ENCODE results near the gene CBL. TPM values are rescaled to one million over a fixed set of nuclear protein-coding genes. Genes with fewer than 3 reads are reported as not detected.
A peak's percentile ranks its signal among the peaks of the same experiment; 100 is the strongest.
"Not testable (repeated sequence)": the region's sequence is repeated elsewhere in the genome, so short reads cannot be mapped to it uniquely, and the experiment has no call there.

The CBL gene
- total RNA-seq, 2 donors from 2014 or later, result 35.9 to 41.7 TPM

- H3K4me3 Mint-ChIP-seq, result peak overlapping the region; percentile 61
- no peaks in the 10 kb centered on the region for H3K9me3 Mint-ChIP-seq
- ATAC-seq (replicated peaks), result peak; percentile 100
- H3K36me3 Mint-ChIP-seq (ENCODE audit: low read depth), result peaks cover 15% of the 10 kb centered on the region
- peaks cover 21% of the 10 kb centered on the region for H3K4me1 Mint-ChIP-seq
- H3K27ac Mint-ChIP-seq, result peak overlapping the region; percentile 81
- H3K27me3 Mint-ChIP-seq, result no peaks in the 10 kb centered on the region
These were observed 12.2 kb downstream of the CBL start for GRCh38 chr11:119218141-119218878.

- no peaks in the 10 kb centered on the region for H3K9me3 Mint-ChIP-seq
- H3K4me1 Mint-ChIP-seq, result peaks cover 29% of the 10 kb centered on the region
- H3K4me3 Mint-ChIP-seq, result no peak overlapping the region
- H3K27me3 Mint-ChIP-seq, result no peaks in the 10 kb centered on the region
- ATAC-seq (replicated peaks), result no peak
- H3K27ac Mint-ChIP-seq, result peak overlapping the region; percentile 73
- H3K36me3 Mint-ChIP-seq (ENCODE audit: low read depth), result peaks cover 18% of the 10 kb centered on the region
These were observed 16.2 kb downstream of the CBL start for GRCh38 chr11:119222308-119222707.

- ATAC-seq (replicated peaks), result no peak
- Mint-ChIP-seq H3K9me3 (no peaks in the 10 kb centered on the region), H3K27ac (peak overlapping the region; percentile 73), H3K4me3 (no peak overlapping the region), H3K36me3 (ENCODE audit: low read depth) (peaks cover 20% of the 10 kb centered on the region), H3K27me3 (no peaks in the 10 kb centered on the region), H3K4me1 (peaks cover 32% of the 10 kb centered on the region)
These were observed 16.8 kb downstream of the CBL start for GRCh38 chr11:119222891-119223290.

- no peak overlapping the region for H3K4me3 Mint-ChIP-seq
- peaks cover 29% of the 10 kb centered on the region for H3K4me1 Mint-ChIP-seq
- ATAC-seq (replicated peaks), result peak; percentile 45
- no peaks in the 10 kb centered on the region for H3K27me3 Mint-ChIP-seq
- H3K9me3 Mint-ChIP-seq, result no peaks in the 10 kb centered on the region
- peaks cover 23% of the 10 kb centered on the region for H3K36me3 Mint-ChIP-seq (ENCODE audit: low read depth)
- H3K27ac Mint-ChIP-seq, result no peak overlapping the region
These were observed 17.7 kb downstream of the CBL start for GRCh38 chr11:119223856-119224255.

GRCh38 chr11:119228535-119229287 is 22.6 kb downstream of the CBL start:
- Mint-ChIP-seq H3K4me3 (peak overlapping the region; percentile 56), H3K27ac (peak overlapping the region; percentile 78), H3K36me3 (ENCODE audit: low read depth) (peaks cover 41% of the 10 kb centered on the region), H3K4me1 (peaks cover 32% of the 10 kb centered on the region)
- not testable (repeated sequence) for H3K9me3 Mint-ChIP-seq; ATAC-seq (replicated peaks); H3K27me3 Mint-ChIP-seq

GRCh38 chr11:119229288-119229672 is 23.1 kb downstream of the CBL start:
- peaks cover 47% of the 10 kb centered on the region for H3K36me3 Mint-ChIP-seq (ENCODE audit: low read depth)
- H3K4me3 Mint-ChIP-seq, result peak overlapping the region; percentile 56
- H3K4me1 Mint-ChIP-seq, result peaks cover 26% of the 10 kb centered on the region
- no peaks in the 10 kb centered on the region for H3K9me3 Mint-ChIP-seq
- peak overlapping the region; percentile 78 for H3K27ac Mint-ChIP-seq
- no peak for ATAC-seq (replicated peaks)
- no peaks in the 10 kb centered on the region for H3K27me3 Mint-ChIP-seq

GRCh38 chr11:119229741-119230140 is 23.6 kb downstream of the CBL start:
- peaks cover 25% of the 10 kb centered on the region for H3K4me1 Mint-ChIP-seq
- H3K9me3 Mint-ChIP-seq, result no peaks in the 10 kb centered on the region
- no peak for ATAC-seq (replicated peaks)
- H3K27me3 Mint-ChIP-seq, result no peaks in the 10 kb centered on the region
- no peak overlapping the region for H3K27ac Mint-ChIP-seq
- H3K36me3 Mint-ChIP-seq (ENCODE audit: low read depth), result peaks cover 47% of the 10 kb centered on the region
- peak overlapping the region; percentile 56 for H3K4me3 Mint-ChIP-seq

- H3K27ac Mint-ChIP-seq, result peak overlapping the region; percentile 85
- H3K9me3 Mint-ChIP-seq, result no peaks in the 10 kb centered on the region
- peaks cover 39% of the 10 kb centered on the region for H3K4me1 Mint-ChIP-seq
- peak; percentile 81 for ATAC-seq (replicated peaks)
- H3K36me3 Mint-ChIP-seq (ENCODE audit: low read depth), result peaks cover 75% of the 10 kb centered on the region
- no peaks in the 10 kb centered on the region for H3K27me3 Mint-ChIP-seq
- peak overlapping the region; percentile 34 for H3K4me3 Mint-ChIP-seq
These were observed 30.4 kb downstream of the CBL start for GRCh38 chr11:119236490-119236889.

GRCh38 chr11:119236891-119237290 is 30.8 kb downstream of the CBL start:
- no peaks in the 10 kb centered on the region for H3K27me3 Mint-ChIP-seq
- peak; percentile 78 for ATAC-seq (replicated peaks)
- H3K36me3 Mint-ChIP-seq (ENCODE audit: low read depth), result peaks cover 79% of the 10 kb centered on the region
- no peaks in the 10 kb centered on the region for H3K9me3 Mint-ChIP-seq
- peaks cover 43% of the 10 kb centered on the region for H3K4me1 Mint-ChIP-seq
- H3K27ac Mint-ChIP-seq, result peak overlapping the region; percentile 85
- H3K4me3 Mint-ChIP-seq, result peak overlapping the region; percentile 34

- ATAC-seq (replicated peaks), result no peak
- H3K27ac Mint-ChIP-seq, result no peak overlapping the region
- H3K9me3 Mint-ChIP-seq, result no peaks in the 10 kb centered on the region
- H3K36me3 Mint-ChIP-seq (ENCODE audit: low read depth), result peaks cover 76% of the 10 kb centered on the region
- H3K4me1 Mint-ChIP-seq, result peaks cover 45% of the 10 kb centered on the region
- H3K27me3 Mint-ChIP-seq, result no peaks in the 10 kb centered on the region
- no peak overlapping the region for H3K4me3 Mint-ChIP-seq
These were observed 31.4 kb downstream of the CBL start for GRCh38 chr11:119237515-119237914.

GRCh38 chr11:119248750-119249670 is 42.9 kb downstream of the CBL start:
- Mint-ChIP-seq H3K27ac (peak overlapping the region; percentile 22), H3K27me3 (no peaks in the 10 kb centered on the region), H3K36me3 (ENCODE audit: low read depth) (peaks cover 14% of the 10 kb centered on the region), H3K9me3 (no peaks in the 10 kb centered on the region), H3K4me3 (peak overlapping the region; percentile 20), H3K4me1 (peaks cover 18% of the 10 kb centered on the region)
- ATAC-seq (replicated peaks), result peak; percentile 50

- peaks cover 14% of the 10 kb centered on the region for H3K36me3 Mint-ChIP-seq (ENCODE audit: low read depth)
- no peaks in the 10 kb centered on the region for H3K9me3 Mint-ChIP-seq
- H3K27ac Mint-ChIP-seq, result peak overlapping the region; percentile 22
- H3K4me1 Mint-ChIP-seq, result peaks cover 18% of the 10 kb centered on the region
- no peaks in the 10 kb centered on the region for H3K27me3 Mint-ChIP-seq
- peak overlapping the region; percentile 20 for H3K4me3 Mint-ChIP-seq
- peak; percentile 55 for ATAC-seq (replicated peaks)
These were observed 43.5 kb downstream of the CBL start for GRCh38 chr11:119249671-119250010.

- H3K9me3 Mint-ChIP-seq, result no peaks in the 10 kb centered on the region
- H3K27me3 Mint-ChIP-seq, result no peaks in the 10 kb centered on the region
- H3K4me1 Mint-ChIP-seq, result peaks cover 24% of the 10 kb centered on the region
- no peak overlapping the region for H3K27ac Mint-ChIP-seq
- ATAC-seq (replicated peaks), result no peak
- no peak overlapping the region for H3K4me3 Mint-ChIP-seq
- H3K36me3 Mint-ChIP-seq (ENCODE audit: low read depth), result peaks cover 15% of the 10 kb centered on the region
These were observed 45.0 kb downstream of the CBL start for GRCh38 chr11:119251114-119251513.

- Mint-ChIP-seq H3K4me1 (peaks cover 44% of the 10 kb centered on the region), H3K36me3 (ENCODE audit: low read depth) (peaks cover 15% of the 10 kb centered on the region), H3K4me3 (no peak overlapping the region), H3K27me3 (no peaks in the 10 kb centered on the region), H3K27ac (no peak overlapping the region), H3K9me3 (no peaks in the 10 kb centered on the region)
- ATAC-seq (replicated peaks), result peak; percentile 95
These were observed 48.1 kb downstream of the CBL start for GRCh38 chr11:119254239-119254638.
